SK-MEL-5 (cell line): ENCODE data around the gene CAPZA3. TPM values are rescaled to one million over a fixed set of nuclear protein-coding genes. Genes with fewer than 3 reads are reported as not detected.
"Not testable (repeated sequence)": the region's sequence is repeated elsewhere in the genome, so short reads cannot be mapped to it uniquely, and the experiment has no call there.

ENCODE experiments used
- DNase-seq: peaks from one replicate; pipeline ENCODE4 v3.0.0-alpha.2; 2016; ENCODE audit warnings: low read depth, low spot score
- in situ Hi-C: cut with HindIII; loops from 2 replicates; pipeline ENCODE4 v1.10.0; 2016; ENCODE audit warnings: low sequenced_read_pairs, high pct_unique_total_duplicates, low pct_unique_long_range_greater_than_20kb
- total RNA-seq: library from RNA; depleted of rRNA; stranded (reverse); fragments of >200 nt; shearing (Covaris generic); gene quantifications from 2 replicates; pipeline ENCODE4 v1.2.3, GENCODE V29; 2014; rRNA removed

CAPZA3 gene
- total RNA-seq, 1 experiment from 2014 or later: not detected

DNA sequence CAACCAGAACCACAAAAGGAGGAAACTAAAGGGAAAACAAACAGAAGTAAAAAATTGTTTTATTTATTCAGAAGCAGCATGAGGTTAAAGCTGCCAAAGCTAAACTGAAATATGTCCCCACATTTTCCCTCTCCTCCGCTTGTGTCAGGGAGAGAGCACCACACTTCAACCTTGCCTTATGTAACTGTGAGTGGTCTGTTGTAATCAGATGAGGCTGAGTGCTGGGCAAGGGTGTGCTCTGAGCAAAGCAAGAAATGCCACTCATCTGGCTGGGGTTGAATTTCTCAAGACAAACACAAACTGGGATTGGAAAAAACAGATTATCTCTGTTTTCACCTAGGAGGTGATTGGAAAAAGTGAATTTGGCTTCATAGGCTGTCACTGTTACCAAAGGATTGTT, 12.2 kb downstream of the CAPZA3 start:
- in situ Hi-C loops: no loop called here
- no peak for DNase-seq

DNA sequence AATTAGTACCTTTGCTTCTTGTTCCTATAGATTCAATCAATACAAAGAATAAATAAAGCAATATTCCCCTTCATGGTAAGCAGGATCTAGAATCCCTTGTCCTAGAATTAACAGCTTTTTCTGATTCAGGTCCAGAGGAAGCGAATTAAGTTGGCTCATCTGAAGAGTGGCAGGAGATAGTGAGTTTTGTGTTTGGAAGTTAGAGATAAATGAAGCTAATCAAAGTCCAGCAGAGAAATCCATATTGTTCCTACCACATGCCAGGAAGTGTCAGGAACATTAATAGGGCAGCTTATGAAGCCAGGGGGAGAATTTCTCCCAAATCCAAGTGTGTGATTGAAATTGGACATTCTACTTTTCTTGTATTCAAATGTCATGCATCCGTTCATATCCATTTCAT, 13.9 kb downstream of the CAPZA3 start:
- in situ Hi-C loops: no loop called here
- no peak for DNase-seq

DNA sequence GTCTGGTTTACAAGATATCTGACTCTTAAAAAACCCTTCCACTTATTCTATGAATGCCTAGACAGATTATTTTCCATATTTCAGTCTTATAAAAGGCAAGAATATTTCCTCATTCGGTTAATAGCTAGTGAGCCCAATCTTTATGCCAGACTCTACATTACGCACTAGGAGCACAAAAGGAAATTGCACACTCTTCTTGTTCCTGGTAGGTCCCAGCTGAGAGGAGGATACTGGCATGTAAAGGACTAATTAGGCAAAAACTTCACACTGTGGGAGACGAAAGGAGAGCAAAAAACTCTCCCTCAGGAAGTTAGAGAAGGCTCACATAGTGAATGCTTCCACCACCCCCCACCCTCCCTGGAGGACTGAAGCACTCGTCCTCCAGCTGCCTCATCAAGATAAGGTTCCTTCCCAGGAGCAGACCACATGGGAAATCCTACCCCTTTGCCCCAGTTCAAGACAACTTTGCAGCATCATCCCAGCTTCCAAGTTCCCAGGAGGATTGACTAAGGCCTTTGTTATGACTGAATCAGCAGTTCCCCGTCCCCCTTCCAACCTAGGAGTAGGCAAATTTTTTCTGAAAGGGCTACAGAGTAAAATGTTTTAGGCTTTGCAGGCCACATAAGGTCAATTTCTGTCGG, 14.5 kb downstream of the CAPZA3 start:
- DNase-seq: no peak
- in situ Hi-C loops: no loop called here

DNA sequence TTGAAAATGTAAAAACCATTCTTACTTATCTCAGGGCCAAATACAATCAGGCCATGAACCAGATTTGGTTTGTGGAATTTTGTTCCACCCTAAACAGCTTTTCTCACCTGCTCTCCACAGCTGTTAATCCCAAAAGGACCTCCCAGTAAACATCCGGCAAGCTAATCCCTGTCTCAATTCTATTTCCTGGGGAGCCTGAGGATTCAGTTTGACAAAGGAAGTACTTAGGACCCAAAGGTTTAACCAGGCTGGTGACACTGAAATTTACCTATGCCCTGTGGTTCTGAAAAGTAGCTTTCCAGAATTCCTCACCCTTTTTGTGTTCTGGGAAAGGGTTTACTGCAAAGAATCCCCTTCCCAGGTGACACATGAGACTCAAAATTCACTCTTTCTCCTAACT, 15.0 kb downstream of the CAPZA3 start:
- DNase-seq: no peak
- in situ Hi-C loops: no loop called here

DNA sequence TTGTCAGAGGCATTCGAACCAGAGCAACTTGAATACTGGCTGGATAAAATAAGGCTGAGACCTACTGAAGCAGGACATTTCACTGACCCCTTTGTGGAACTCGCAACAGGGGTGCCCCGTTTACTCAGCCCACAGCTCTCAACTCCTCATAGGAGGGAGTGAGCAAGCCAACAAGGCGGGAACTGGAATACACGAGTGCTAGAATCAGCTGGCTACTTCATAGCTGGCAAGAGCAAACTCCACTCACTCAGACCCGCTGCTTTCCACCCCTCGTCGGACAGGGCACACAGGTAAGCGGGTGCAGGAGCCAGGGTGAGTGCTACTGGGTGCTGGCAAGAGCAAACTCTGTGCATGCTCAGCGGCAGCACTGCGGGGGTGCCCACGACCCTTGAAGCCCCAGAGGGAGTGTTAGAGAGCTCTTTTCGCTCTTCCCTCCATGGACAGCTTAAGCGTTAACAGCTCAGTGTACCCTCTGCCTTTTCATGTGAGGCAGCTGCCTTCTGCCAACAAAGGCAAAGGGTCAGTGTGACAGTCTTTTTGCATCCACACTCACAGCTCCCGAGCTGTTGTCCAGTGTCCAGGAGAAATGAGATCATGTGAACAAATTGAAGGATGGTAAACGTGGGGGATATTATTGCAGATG, 15.7 kb downstream of the CAPZA3 start:
- in situ Hi-C loops: no loop called here
- no peak for DNase-seq

DNA sequence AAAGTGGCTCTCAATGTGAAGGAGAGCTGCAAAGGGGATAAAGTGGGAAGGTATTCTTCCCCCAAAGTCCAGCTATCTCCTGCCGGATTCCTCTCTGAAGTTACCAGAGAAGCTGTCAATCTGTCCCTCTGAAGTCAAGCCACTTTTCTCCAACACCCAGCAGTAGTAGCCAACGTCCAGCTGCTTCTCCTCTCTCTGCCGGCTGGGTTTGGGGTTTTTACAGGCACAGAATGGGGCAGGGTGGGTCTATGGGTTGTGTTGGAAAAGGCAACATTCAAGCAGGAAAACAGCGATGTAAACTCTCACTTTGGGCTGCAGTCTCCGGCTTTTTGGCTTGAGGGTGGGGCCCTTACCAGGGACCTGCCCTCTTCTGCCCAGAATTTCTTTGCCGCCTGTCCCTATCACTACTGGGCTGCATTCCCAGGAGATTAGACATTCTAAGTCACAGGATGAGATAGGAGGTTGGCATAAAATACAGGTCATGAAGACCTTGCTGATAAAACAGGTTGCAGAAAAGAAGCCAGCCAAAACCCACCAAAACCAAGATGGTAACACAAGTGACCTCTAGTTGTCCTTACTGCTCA, 16.3 kb downstream of the CAPZA3 start:
- no peak for DNase-seq
- in situ Hi-C loops: no loop called here

DNA sequence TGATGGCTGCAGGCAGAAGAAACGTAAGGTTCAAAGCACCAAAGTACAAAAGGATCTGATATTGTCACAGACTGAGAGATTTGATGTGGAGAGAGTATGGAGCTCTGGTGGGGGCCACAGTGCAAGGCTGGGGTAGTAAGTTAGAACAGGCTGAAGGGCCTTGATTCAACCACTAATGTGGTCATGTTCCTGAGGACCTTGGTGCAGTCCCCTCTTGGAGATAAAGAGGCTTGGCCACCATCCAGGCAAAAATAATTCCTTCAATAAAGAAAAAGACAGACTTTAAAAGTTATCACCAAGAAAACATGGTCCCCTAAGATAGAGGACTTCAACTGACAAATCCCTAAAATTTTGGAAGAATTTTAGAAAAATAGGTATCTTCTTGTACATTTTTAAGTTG, 17.4 kb downstream of the CAPZA3 start:
- in situ Hi-C loops: no loop called here
- no peak for DNase-seq

DNA sequence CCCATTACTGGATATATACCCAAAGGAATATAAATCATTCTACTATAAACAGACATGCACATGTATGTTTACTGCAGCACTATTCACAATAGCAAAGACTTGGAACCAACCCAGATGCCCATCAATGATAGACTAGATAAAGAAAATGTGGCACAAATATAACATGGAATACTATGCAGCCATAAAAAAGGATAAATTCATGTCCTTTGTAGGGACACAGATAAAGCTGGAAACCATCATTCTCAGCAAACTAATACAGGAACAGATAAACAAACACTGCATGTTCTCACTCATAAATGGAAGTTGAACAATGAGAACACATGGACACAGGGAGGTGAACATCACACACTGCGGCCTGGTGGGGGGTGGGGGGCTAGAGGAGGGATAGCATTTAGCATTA, 28.6 kb downstream of the CAPZA3 start:
- in situ Hi-C loops, DNase-seq: not testable (repeated sequence)

DNA sequence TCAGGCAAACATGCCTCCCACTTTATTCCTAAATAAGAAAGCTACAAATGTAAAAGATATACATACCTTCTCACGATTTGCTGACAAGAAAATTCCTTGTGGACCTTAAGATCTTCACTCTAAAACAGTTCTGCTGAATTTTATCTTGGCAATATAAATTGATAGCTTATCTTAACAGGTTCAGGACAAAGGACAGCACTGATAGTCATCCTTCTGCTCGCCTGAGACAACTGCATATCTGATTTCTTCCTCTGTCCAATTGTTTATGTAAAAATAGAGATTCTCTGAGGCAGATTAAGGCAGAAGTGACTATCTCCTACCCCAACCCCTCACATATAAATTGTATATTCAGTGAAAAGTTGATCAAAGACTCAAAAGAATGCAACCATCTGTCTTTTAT, 44.9 kb downstream of the CAPZA3 start:
- in situ Hi-C loops: no loop called here
- DNase-seq: no peak

DNA sequence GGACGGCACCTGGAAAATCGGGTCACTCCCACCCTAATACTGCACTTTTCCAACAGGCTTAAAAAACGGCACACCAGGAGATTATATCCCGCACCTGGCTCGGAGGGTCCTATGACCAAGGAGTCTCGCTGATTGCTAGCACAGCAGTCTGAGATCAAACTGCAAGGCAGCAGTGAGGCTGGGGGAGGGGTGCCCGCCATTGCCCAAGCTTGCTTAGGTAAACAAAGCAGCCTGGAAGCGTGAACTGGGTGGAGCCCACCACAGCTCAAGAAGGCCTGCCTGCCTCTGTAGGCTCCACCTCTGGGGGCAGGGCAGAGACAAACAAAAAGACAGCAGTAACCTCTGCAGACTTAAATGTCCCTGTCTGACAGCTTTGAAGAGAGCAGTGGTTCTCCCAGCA, 47.5 kb downstream of the CAPZA3 start:
- DNase-seq, in situ Hi-C loops: not testable (repeated sequence)

Other genes with a start within 250 kb of the CAPZA3 start
- not detected in 2 replicates for gene PLCZ1, start 107 bp upstream of the CAPZA3 start, total RNA-seq